ENCODE results near the gene MYO1F.
A peak's percentile ranks its signal among the peaks of the same experiment; 100 is the strongest.

The MYO1F gene

DNA sequence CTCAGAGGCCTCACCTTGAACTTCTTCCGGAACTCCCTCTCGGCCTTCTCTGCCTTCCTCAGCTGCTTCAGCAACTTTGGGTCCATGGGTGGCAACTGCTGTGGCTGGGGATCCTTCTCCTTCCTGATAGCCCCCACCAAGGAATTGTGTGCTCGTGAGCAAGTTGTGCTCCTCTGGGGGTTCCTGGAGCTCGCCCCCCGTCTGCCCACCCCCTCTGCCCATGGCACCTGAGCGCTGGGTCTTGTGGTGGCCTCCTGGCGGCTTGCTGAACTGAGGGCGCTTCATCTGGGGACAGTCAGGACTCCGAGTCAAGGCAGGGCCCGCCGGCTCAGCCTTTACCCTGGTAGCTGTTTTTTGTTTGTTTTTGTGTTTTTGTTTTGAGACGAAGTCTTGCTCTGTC, 86.4 kb downstream of the MYO1F start:
- Histone ChIP-seq H3K27ac (ENCODE audit: low read depth, low read length) (no peak overlapping the region), H3K27me3 (ENCODE audit: control insufficient read depth, insufficient read depth, low read length) (no peaks in the 10 kb centered on the region), H3K36me3 (ENCODE audit: control insufficient read depth, insufficient read depth, low read length) (peaks cover 37% of the 10 kb centered on the region), H3K9ac (ENCODE audit: low read length) (no peak overlapping the region), H3K4me1 (ENCODE audit: control insufficient read depth, insufficient read depth, low read length) (0 out of 2 replicates have a peak, but pooled peaks cover 3% of the 10 kb centered on the region), H3K9me3 (ENCODE audit: control insufficient read depth, insufficient read depth, low read depth, low read length) (no peaks in the 10 kb centered on the region), H3K4me3 (ENCODE audit: low read depth, low read length) (no peak overlapping the region)

DNA sequence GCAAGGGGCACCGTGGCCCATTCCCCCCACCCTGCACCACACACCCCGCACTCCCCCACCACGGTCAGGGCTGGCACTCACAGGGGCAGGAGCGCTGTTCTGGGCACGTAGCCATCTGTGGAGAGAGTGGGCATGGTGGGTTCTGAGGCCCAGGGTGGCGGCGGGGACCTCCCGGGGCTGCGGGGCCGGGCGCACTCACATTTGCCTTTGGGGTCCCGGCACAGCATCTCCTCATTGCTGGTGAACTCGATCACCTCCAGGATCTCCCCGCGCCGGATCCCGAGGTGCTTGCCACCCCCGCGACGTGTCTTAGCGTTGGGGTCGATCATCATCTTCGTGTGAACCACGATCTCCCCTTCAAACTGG, 86.9 kb downstream of the MYO1F start:
- Histone ChIP-seq H3K4me3 (ENCODE audit: low read depth, low read length) (no peak overlapping the region), H3K9me3 (ENCODE audit: control insufficient read depth, insufficient read depth, low read depth, low read length) (no peaks in the 10 kb centered on the region), H3K4me1 (ENCODE audit: control insufficient read depth, insufficient read depth, low read length) (0 out of 2 replicates have a peak, but pooled peaks cover 3% of the 10 kb centered on the region), H3K36me3 (ENCODE audit: control insufficient read depth, insufficient read depth, low read length) (peaks cover 42% of the 10 kb centered on the region), H3K27me3 (ENCODE audit: control insufficient read depth, insufficient read depth, low read length) (no peaks in the 10 kb centered on the region), H3K27ac (ENCODE audit: low read depth, low read length) (peak overlapping the region; percentile 31; the same call in 1 of the 2 replicates), H3K9ac (ENCODE audit: low read length) (no peak overlapping the region)

DNA sequence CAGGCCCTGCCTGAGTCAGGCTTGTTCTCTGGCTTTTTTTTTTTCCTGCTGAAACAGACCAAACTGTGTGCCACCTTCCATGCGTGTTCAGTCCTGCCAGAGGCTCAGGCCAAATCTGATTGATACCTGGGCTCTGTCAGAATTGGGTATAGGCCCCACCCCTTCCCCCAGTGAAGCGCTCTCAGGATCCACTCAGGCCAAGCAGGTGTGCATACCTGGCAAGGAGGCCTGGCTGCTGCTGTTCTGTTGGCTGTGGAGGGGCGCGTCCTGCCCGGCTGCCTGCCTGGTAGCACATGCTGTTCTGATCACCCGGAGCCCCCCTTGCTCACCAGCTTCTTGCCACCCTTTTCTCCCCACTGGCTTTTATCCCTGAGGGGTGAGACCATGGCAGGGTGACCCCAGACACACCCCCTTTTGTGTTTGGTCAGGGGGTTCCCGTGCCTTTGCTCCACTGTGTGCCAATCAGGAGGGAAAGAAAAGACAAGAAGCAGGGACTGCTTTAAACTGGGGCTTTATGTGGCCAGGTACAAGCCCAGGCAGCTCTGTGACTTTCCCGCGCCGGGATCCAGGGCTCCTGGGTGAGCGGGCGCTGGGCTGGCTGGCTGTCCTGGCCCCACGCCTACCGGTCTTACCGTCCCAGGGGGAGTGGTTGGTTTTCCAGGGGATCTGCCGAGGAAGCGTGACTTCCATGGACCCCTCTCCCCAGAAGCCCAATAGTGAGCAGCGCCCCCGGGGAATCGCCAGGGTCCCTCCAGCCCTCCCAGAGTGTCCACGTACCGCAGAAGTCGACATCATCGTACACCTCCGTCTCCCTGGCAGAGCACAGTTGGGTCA, 87.5 kb downstream of the MYO1F start:
- H3K9me3 ChIP-seq (ENCODE audit: control insufficient read depth, insufficient read depth, low read depth, low read length): no peaks in the 10 kb centered on the region
- 0 out of 2 replicates have a peak, but pooled peaks cover 3% of the 10 kb centered on the region for H3K4me1 ChIP-seq (ENCODE audit: control insufficient read depth, insufficient read depth, low read length)
- no peak overlapping the region for H3K4me3 ChIP-seq (ENCODE audit: low read depth, low read length)
- H3K27me3 ChIP-seq (ENCODE audit: control insufficient read depth, insufficient read depth, low read length): no peaks in the 10 kb centered on the region
- H3K27ac ChIP-seq (ENCODE audit: low read depth, low read length): peak overlapping the region; percentile 31; the same call in 1 of the 2 replicates
- no peak overlapping the region for H3K9ac ChIP-seq (ENCODE audit: low read length)
- H3K36me3 ChIP-seq (ENCODE audit: control insufficient read depth, insufficient read depth, low read length): peaks cover 48% of the 10 kb centered on the region

DNA sequence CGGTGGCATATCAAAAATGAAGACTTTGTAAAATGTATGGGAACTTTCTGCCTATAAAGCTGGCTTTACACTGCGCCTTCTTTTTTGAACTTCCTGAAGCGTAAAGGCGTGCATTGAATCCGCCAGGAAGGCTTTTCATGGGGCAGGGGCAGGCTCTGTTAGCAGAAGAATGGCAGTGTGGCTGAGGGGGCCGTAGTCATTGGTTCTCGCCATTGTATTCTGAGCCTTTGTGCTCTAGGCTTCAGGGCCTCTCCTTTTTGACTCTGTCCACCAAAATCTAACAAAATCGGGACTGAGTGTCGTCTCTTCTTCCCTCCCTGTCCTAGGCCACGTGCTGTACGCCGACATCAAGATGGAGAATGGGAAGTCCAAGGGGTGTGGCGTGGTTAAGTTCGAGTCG, 88.9 kb downstream of the MYO1F start:
- H3K4me1 ChIP-seq (ENCODE audit: control insufficient read depth, insufficient read depth, low read length): no peaks in the 10 kb centered on the region
- H3K4me3 ChIP-seq (ENCODE audit: low read depth, low read length): no peak overlapping the region
- no peak overlapping the region for H3K27ac ChIP-seq (ENCODE audit: low read depth, low read length)
- no peaks in the 10 kb centered on the region for H3K9me3 ChIP-seq (ENCODE audit: control insufficient read depth, insufficient read depth, low read depth, low read length)
- H3K9ac ChIP-seq (ENCODE audit: low read length): no peak overlapping the region
- peaks cover 62% of the 10 kb centered on the region for H3K36me3 ChIP-seq (ENCODE audit: control insufficient read depth, insufficient read depth, low read length)
- H3K27me3 ChIP-seq (ENCODE audit: control insufficient read depth, insufficient read depth, low read length): no peaks in the 10 kb centered on the region

DNA sequence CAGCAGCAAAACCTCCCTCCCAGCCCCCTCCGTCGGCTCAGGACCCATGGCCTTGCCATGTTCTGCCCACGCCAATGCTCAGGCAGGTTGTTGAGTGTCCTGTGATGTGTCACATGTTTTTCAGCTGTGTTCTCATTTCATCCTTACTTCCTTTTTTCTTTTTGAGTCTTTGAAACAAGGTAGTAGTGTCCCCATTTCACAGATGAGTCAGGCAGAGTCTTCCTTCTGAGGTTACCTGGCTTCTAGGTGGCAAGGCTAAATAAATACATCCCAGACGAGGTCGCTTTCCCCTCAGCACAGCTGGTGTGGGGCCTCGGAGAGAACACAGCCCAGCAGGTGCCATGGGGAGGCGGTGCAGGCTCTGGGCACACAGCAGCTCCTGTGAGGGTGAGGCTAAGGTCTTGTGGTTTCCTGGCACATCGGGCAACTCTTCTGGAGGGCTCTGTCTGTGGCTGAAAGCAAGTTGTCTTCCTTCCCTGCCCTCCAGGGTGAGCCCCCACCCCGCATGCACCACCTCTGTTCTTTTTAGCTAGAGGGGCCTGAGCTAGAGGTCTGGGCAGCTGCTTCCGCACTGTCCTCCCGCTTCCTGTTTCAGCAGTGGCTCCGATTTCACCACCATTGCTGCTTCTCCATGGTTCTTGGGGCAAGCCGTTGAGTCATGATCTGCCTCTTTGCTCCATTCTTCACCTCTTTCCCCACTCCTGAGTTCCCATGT, 89.9 kb downstream of the MYO1F start:
- Histone ChIP-seq H3K4me3 (ENCODE audit: low read depth, low read length) (no peak overlapping the region), H3K4me1 (ENCODE audit: control insufficient read depth, insufficient read depth, low read length) (no peaks in the 10 kb centered on the region), H3K27me3 (ENCODE audit: control insufficient read depth, insufficient read depth, low read length) (no peaks in the 10 kb centered on the region), H3K27ac (ENCODE audit: low read depth, low read length) (no peak overlapping the region), H3K9me3 (ENCODE audit: control insufficient read depth, insufficient read depth, low read depth, low read length) (no peaks in the 10 kb centered on the region), H3K36me3 (ENCODE audit: control insufficient read depth, insufficient read depth, low read length) (peaks cover 72% of the 10 kb centered on the region), H3K9ac (ENCODE audit: low read length) (no peak overlapping the region)

DNA sequence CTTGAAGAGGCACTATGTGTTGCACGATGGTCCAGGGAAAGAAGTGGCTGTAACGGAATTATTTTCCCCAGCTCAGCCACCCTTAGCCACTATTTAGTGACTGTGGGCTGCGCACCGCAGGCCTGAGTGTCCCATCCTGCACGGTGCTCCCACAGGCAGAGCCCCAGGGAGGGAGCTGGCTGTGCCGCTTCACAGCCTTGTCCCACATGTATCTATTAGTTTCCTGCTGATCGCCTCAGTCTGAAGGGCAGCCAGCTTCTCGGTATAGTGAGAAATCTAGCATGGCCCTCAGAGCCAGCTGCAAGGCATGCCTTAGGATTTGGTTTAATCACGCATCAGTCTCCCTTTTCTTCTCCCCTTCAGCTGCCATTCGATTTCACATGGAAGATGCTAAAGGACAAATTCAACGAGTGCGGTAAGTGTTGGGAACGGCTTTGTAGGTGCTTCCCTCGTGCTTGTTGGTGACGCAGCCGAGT, 90.5 kb downstream of the MYO1F start:
- H3K36me3 ChIP-seq (ENCODE audit: control insufficient read depth, insufficient read depth, low read length): peaks cover 77% of the 10 kb centered on the region
- H3K9ac ChIP-seq (ENCODE audit: low read length): no peak overlapping the region
- H3K27ac ChIP-seq (ENCODE audit: low read depth, low read length): no peak overlapping the region
- no peaks in the 10 kb centered on the region for H3K9me3 ChIP-seq (ENCODE audit: control insufficient read depth, insufficient read depth, low read depth, low read length)
- no peaks in the 10 kb centered on the region for H3K27me3 ChIP-seq (ENCODE audit: control insufficient read depth, insufficient read depth, low read length)
- H3K4me1 ChIP-seq (ENCODE audit: control insufficient read depth, insufficient read depth, low read length): no peaks in the 10 kb centered on the region
- H3K4me3 ChIP-seq (ENCODE audit: low read depth, low read length): no peak overlapping the region

DNA sequence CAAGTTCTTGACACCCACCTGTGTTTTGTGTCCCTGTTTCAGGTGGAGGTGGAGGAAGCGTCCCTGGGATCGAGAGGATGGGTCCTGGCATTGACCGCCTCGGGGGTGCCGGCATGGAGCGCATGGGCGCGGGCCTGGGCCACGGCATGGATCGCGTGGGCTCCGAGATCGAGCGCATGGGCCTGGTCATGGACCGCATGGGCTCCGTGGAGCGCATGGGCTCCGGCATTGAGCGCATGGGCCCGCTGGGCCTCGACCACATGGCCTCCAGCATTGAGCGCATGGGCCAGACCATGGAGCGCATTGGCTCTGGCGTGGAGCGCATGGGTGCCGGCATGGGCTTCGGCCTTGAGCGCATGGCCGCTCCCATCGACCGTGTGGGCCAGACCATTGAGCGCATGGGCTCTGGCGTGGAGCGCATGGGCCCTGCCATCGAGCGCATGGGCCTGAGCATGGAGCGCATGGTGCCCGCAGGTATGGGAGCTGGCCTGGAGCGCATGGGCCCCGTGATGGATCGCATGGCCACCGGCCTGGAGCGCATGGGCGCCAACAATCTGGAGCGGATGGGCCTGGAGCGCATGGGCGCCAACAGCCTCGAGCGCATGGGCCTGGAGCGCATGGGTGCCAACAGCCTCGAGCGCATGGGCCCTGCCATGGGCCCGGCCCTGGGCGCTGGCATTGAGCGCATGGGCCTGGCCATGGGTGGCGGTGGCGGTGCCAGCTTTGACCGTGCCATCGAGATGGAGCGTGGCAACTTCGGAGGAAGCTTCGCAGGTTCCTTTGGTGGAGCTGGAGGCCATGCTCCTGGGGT, 91.5 kb downstream of the MYO1F start:
- no peaks in the 10 kb centered on the region; the same call in 1 of the 2 replicates for H3K4me1 ChIP-seq (ENCODE audit: control insufficient read depth, insufficient read depth, low read length)
- H3K27me3 ChIP-seq (ENCODE audit: control insufficient read depth, insufficient read depth, low read length): no peaks in the 10 kb centered on the region
- peaks cover 86% of the 10 kb centered on the region for H3K36me3 ChIP-seq (ENCODE audit: control insufficient read depth, insufficient read depth, low read length)
- no peaks in the 10 kb centered on the region for H3K9me3 ChIP-seq (ENCODE audit: control insufficient read depth, insufficient read depth, low read depth, low read length)
- H3K4me3 ChIP-seq (ENCODE audit: low read depth, low read length): no peak overlapping the region
- no peak overlapping the region for H3K27ac ChIP-seq (ENCODE audit: low read depth, low read length)
- H3K9ac ChIP-seq (ENCODE audit: low read length): no peak overlapping the region

DNA sequence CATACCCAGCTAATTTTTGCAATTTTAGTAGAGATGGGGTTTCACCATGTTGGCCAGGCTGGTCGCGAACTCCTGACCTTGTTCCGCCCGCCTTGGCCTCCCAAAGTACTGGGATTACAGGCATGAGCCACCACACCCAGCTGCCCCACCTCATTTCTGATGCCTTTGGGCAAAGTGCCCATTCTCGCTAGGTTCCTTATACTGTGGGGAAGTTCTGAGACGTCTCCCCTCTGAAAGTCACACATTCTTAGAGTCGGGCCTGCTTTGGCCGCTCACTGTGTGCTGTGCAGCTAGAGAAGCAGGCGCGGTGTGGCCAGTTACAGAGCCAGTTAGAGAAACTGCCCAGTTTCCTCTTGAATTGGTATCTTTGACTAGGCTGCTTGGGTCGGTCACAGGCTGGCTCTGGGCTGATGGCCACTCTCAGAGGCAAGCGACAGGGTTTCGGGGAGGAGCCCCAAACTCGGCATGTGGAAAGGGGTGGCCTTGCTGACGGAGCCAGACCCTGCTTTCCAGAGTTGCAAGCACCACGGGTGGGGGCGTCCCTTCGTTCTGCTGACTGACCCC, 92.8 kb downstream of the MYO1F start:
- Histone ChIP-seq H3K36me3 (ENCODE audit: control insufficient read depth, insufficient read depth, low read length) (peaks cover 89% of the 10 kb centered on the region), H3K27me3 (ENCODE audit: control insufficient read depth, insufficient read depth, low read length) (no peaks in the 10 kb centered on the region), H3K4me1 (ENCODE audit: control insufficient read depth, insufficient read depth, low read length) (no peaks in the 10 kb centered on the region; the same call in 1 of the 2 replicates), H3K4me3 (ENCODE audit: low read depth, low read length) (no peak overlapping the region), H3K9me3 (ENCODE audit: control insufficient read depth, insufficient read depth, low read depth, low read length) (no peaks in the 10 kb centered on the region), H3K27ac (ENCODE audit: low read depth, low read length) (no peak overlapping the region), H3K9ac (ENCODE audit: low read length) (no peak overlapping the region)

DNA sequence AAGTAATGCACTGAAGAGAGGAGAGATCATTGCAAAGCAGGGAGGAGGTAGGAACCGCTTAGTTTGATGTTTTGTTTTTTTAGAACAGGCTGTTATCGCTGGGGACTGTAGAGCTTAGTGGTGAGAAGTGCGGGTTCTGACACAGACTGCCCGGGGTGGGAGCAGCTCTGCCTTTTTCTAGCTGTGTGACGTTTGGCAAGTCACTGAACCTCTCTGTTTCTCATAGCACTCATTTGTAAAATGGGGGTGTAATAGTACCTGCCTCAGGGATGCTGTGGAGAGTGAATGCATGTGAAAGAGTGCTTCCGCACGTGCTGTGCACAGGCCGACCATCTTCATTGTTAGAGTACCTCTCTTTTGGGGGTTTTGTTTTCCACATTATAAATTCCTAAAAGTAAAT, 94.1 kb downstream of the MYO1F start:
- H3K27me3 ChIP-seq (ENCODE audit: control insufficient read depth, insufficient read depth, low read length): no peaks in the 10 kb centered on the region
- no peak overlapping the region for H3K9ac ChIP-seq (ENCODE audit: low read length)
- H3K36me3 ChIP-seq (ENCODE audit: control insufficient read depth, insufficient read depth, low read length): peaks cover 91% of the 10 kb centered on the region
- no peaks in the 10 kb centered on the region for H3K9me3 ChIP-seq (ENCODE audit: control insufficient read depth, insufficient read depth, low read depth, low read length)
- H3K4me3 ChIP-seq (ENCODE audit: low read depth, low read length): no peak overlapping the region
- H3K27ac ChIP-seq (ENCODE audit: low read depth, low read length): no peak overlapping the region
- no peaks in the 10 kb centered on the region; the same call in 1 of the 2 replicates for H3K4me1 ChIP-seq (ENCODE audit: control insufficient read depth, insufficient read depth, low read length)

DNA sequence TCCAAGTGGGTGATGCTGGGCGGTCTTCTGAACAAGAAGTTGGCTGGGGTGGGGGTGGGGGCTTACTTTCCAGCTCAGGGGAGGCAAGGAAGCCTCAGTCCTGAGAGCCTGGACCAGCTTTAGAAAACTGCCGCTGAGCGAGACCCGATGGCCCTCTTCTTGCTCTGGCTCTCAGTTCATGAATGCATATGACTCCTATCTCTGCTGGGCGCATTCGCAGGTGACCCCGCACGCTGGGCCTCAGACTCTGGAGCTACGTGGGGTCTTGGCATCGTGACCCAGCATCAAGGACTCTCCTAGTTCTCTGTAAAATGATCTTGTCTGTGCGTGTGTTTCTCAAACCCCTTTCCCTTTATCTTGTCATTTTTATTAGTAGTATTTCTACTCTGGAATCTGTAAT, 94.5 kb downstream of the MYO1F start:
- Histone ChIP-seq H3K4me1 (ENCODE audit: control insufficient read depth, insufficient read depth, low read length) (no peaks in the 10 kb centered on the region; the same call in 1 of the 2 replicates), H3K36me3 (ENCODE audit: control insufficient read depth, insufficient read depth, low read length) (peaks cover 91% of the 10 kb centered on the region), H3K9ac (ENCODE audit: low read length) (no peak overlapping the region), H3K27me3 (ENCODE audit: control insufficient read depth, insufficient read depth, low read length) (no peaks in the 10 kb centered on the region), H3K27ac (ENCODE audit: low read depth, low read length) (no peak overlapping the region), H3K4me3 (ENCODE audit: low read depth, low read length) (no peak overlapping the region), H3K9me3 (ENCODE audit: control insufficient read depth, insufficient read depth, low read depth, low read length) (no peaks in the 10 kb centered on the region)
